Hematopoietic multipotent progenitor cell treated with erythropoietin and hydrocortisone succinate and interleukin-3 and kit ligand, for 17 days (in vitro differentiated cells): ENCODE measurements around the gene CHMP5.

ENCODE experiments used
- DNase-seq: peaks from one replicate; pipeline ENCODE4 v3.0.0-alpha.2; 2015; ENCODE audit warnings: low spot score

Gene CHMP5

GRCh38 chr9:33264473-33265177 is at the start of gene CHMP5, which contains the start of gene BAG1:
CHMP5 (plus strand) TSS chr9:33265049; CDS start chr9:33265079, 30 bp downstream.
BAG1 (minus strand) TSS chr9:33264708.
- DNase-seq = peak; percentile 99

- no peak for DNase-seq
These were observed 43.9 kb upstream of the CHMP5 start for GRCh38 chr9:33220681-33221567.

- DNase-seq = no peak
These were observed 43.3 kb upstream of the CHMP5 start for GRCh38 chr9:33221568-33221884.

GRCh38 chr9:33222031-33222430 is 42.8 kb upstream of the CHMP5 start:
- no peak for DNase-seq

GRCh38 chr9:33223696-33224095 is 41.2 kb upstream of the CHMP5 start:
- no peak for DNase-seq

- peak; percentile 87 for DNase-seq
These were observed 39.3 kb upstream of the CHMP5 start for GRCh38 chr9:33225319-33226147.

GRCh38 chr9:33227008-33227398 is 37.8 kb upstream of the CHMP5 start:
- no peak for DNase-seq

GRCh38 chr9:33227741-33228140 is 37.1 kb upstream of the CHMP5 start:
- no peak for DNase-seq

- no peak for DNase-seq
These were observed 36.2 kb upstream of the CHMP5 start for GRCh38 chr9:33228606-33229005.

- DNase-seq = peak; percentile 53
These were observed 35.3 kb upstream of the CHMP5 start for GRCh38 chr9:33229359-33230114.

GRCh38 chr9:33230756-33231622 is 33.9 kb upstream of the CHMP5 start:
- DNase-seq = no peak

GRCh38 chr9:33231623-33231942 is 33.3 kb upstream of the CHMP5 start:
- no peak for DNase-seq

GRCh38 chr9:33232815-33233214 is 32.0 kb upstream of the CHMP5 start:
- peak; percentile 57 for DNase-seq

- DNase-seq = peak; percentile 97
These were observed 31.1 kb upstream of the CHMP5 start for GRCh38 chr9:33233626-33234342.

GRCh38 chr9:33234511-33235467 is 30.1 kb upstream of the CHMP5 start:
- DNase-seq = no peak

GRCh38 chr9:33236571-33236970 is 28.3 kb upstream of the CHMP5 start:
- no peak for DNase-seq

GRCh38 chr9:33239921-33240320 is 24.9 kb upstream of the CHMP5 start, which contains the start of gene SPINK4:
SPINK4 (plus strand) TSS chr9:33240167; CDS start chr9:33240209, 42 bp downstream.
- DNase-seq = peak; percentile 77

GRCh38 chr9:33241298-33241697 is 23.6 kb upstream of the CHMP5 start:
- no peak for DNase-seq

GRCh38 chr9:33242609-33243134 is 22.2 kb upstream of the CHMP5 start:
- DNase-seq = no peak
